SK-N-SH treated with all-trans-retinoic acid at 6 μM for 48 hours (cell line): ENCODE data around the gene FAS.

Experiments
- ATAC-seq: fragments of 200-7000 bp; cut with Tn5 transposase; 3 replicates; pipeline ENCODE4 v1.9.1; 2020; ENCODE audit warnings: mild to moderate bottlenecking, moderate library complexity
- ARNTL ChIP-seq: fragments of 450-650 bp; formaldehyde crosslinking; IDR thresholded peaks from 2 replicates; pipeline ENCODE4 v1.5.0; 2020; ENCODE audit warnings: low read depth, mild to moderate bottlenecking, moderate library complexity, borderline replicate concordance
- BACH2 ChIP-seq: fragments of 250-450 bp; sonication (Bioruptor Pico); IDR thresholded peaks from 2 replicates; pipeline ENCODE4 v1.9.0; 2021; ENCODE audit warnings: mild to moderate bottlenecking, borderline replicate concordance
- CREB5 ChIP-seq: fragments of 250-450 bp; sonication (Bioruptor Pico); IDR thresholded peaks from 2 replicates; pipeline ENCODE4 v1.5.1; 2020; ENCODE audit warnings: low read depth, mild to moderate bottlenecking, moderate library complexity
- ESRRG ChIP-seq: fragments of 250-450 bp; sonication (Bioruptor Pico); IDR thresholded peaks from 2 replicates; pipeline ENCODE4 v1.6.1; 2021; ENCODE audit warnings: mild to moderate bottlenecking
- ISL1 ChIP-seq: fragments of 250-450 bp; sonication (Bioruptor Pico); IDR thresholded peaks from 2 replicates; pipeline ENCODE4 v2.1.2; 2022; ENCODE audit warnings: mild to moderate bottlenecking, moderate library complexity
- OSR1 ChIP-seq: fragments of 250-450 bp; sonication (Bioruptor Pico); IDR thresholded peaks from 2 replicates; pipeline ENCODE4 v1.8.0; 2022; ENCODE audit warnings: moderate library complexity, mild to moderate bottlenecking, inconsistent platforms
- PPARA ChIP-seq: fragments of 250-450 bp; sonication (Bioruptor Pico); IDR thresholded peaks from 2 replicates; pipeline ENCODE4 v1.5.0; 2020; ENCODE audit warnings: mild to moderate bottlenecking, borderline replicate concordance
- RARB ChIP-seq: fragments of 250-450 bp; sonication (Bioruptor Pico); IDR thresholded peaks from 2 replicates; pipeline ENCODE4 v1.8.0; 2021; ENCODE audit warnings: mild to moderate bottlenecking, moderate library complexity
- SNAI2 ChIP-seq: fragments of 250-450 bp; sonication (Bioruptor Pico); IDR thresholded peaks from 2 replicates; pipeline ENCODE4 v1.5.0; 2020; ENCODE audit warnings: mild to moderate bottlenecking, moderate library complexity
- TCF4 ChIP-seq: fragments of 250-450 bp; sonication (Bioruptor Pico); IDR thresholded peaks from 2 replicates; pipeline ENCODE4 v1.8.0; 2021; ENCODE audit warnings: mild to moderate bottlenecking, moderate library complexity, borderline replicate concordance
- TOX ChIP-seq: fragments of 250-450 bp; sonication (Bioruptor Pico); IDR thresholded peaks from 2 replicates; pipeline ENCODE4 v1.8.0; 2021; ENCODE audit warnings: mild to moderate bottlenecking, moderate library complexity, borderline replicate concordance
- ZC3H10 ChIP-seq: fragments of 250-450 bp; sonication (Bioruptor Pico); IDR thresholded peaks from 2 replicates; pipeline ENCODE4 v1.5.1; 2021; ENCODE audit warnings: mild to moderate bottlenecking, moderate library complexity
- ZFP3 ChIP-seq: fragments of 250-450 bp; sonication (Bioruptor Pico); IDR thresholded peaks from 2 replicates; pipeline ENCODE4 v1.5.0; 2020; ENCODE audit warnings: mild to moderate bottlenecking, moderate library complexity
- ZNF565 ChIP-seq: fragments of 450-650 bp; formaldehyde crosslinking; conservative IDR thresholded peaks from 2 replicates; pipeline ENCODE4 v1.5.0; 2020; ENCODE audit warnings: low read depth, mild to moderate bottlenecking, moderate library complexity
- ZNF8 ChIP-seq: fragments of 450-650 bp; formaldehyde crosslinking; IDR thresholded peaks from 2 replicates; pipeline ENCODE4 v1.5.0; 2020; ENCODE audit warnings: mild to moderate bottlenecking, moderate library complexity
- TF ChIP-seq, protein P1 (sequence below): fragments of 250-450 bp; sonication (Bioruptor Pico); IDR thresholded peaks from 2 replicates; pipeline ENCODE4 v1.8.0; 2020; ENCODE audit warnings: mild to moderate bottlenecking, moderate library complexity, borderline replicate concordance
- TF ChIP-seq, protein P2 (sequence below): fragments of 250-450 bp; sonication (Bioruptor Pico); IDR thresholded peaks from 2 replicates; pipeline ENCODE4 v1.5.0; 2020; ENCODE audit warnings: mild to moderate bottlenecking, moderate library complexity
- TF ChIP-seq, protein P3 (sequence below): fragments of 250-450 bp; sonication (Bioruptor Pico); IDR thresholded peaks from 2 replicates; pipeline ENCODE4 v1.8.0; 2021; ENCODE audit warnings: low read depth, mild to moderate bottlenecking, moderate library complexity, borderline replicate concordance
- TF ChIP-seq, protein P4 (sequence below): fragments of 250-450 bp; sonication (Bioruptor Pico); IDR thresholded peaks from 2 replicates; pipeline ENCODE4 v1.5.1; 2021; ENCODE audit warnings: mild to moderate bottlenecking, moderate library complexity

The FAS gene

GRCh38 chr10:89030791-89031190 lies 40.2 kb downstream of the FAS start:
- no peak for ATAC-seq
- TF ChIP-seq, protein P1, sequence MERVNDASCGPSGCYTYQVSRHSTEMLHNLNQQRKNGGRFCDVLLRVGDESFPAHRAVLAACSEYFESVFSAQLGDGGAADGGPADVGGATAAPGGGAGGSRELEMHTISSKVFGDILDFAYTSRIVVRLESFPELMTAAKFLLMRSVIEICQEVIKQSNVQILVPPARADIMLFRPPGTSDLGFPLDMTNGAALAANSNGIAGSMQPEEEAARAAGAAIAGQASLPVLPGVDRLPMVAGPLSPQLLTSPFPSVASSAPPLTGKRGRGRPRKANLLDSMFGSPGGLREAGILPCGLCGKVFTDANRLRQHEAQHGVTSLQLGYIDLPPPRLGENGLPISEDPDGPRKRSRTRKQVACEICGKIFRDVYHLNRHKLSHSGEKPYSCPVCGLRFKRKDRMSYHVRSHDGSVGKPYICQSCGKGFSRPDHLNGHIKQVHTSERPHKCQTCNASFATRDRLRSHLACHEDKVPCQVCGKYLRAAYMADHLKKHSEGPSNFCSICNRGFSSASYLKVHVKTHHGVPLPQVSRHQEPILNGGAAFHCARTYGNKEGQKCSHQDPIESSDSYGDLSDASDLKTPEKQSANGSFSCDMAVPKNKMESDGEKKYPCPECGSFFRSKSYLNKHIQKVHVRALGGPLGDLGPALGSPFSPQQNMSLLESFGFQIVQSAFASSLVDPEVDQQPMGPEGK = no peak
- no peak for TF ChIP-seq RARB
- TF ChIP-seq ARNTL (CRISPR knock-in tag) = no peak
- no peak for TF ChIP-seq PPARA (CRISPR knock-in tag)
- TF ChIP-seq ZNF8 = no peak
- TF ChIP-seq BACH2 = no peak
- no peak for TF ChIP-seq OSR1 (CRISPR knock-in tag)
- TF ChIP-seq, protein P2, sequence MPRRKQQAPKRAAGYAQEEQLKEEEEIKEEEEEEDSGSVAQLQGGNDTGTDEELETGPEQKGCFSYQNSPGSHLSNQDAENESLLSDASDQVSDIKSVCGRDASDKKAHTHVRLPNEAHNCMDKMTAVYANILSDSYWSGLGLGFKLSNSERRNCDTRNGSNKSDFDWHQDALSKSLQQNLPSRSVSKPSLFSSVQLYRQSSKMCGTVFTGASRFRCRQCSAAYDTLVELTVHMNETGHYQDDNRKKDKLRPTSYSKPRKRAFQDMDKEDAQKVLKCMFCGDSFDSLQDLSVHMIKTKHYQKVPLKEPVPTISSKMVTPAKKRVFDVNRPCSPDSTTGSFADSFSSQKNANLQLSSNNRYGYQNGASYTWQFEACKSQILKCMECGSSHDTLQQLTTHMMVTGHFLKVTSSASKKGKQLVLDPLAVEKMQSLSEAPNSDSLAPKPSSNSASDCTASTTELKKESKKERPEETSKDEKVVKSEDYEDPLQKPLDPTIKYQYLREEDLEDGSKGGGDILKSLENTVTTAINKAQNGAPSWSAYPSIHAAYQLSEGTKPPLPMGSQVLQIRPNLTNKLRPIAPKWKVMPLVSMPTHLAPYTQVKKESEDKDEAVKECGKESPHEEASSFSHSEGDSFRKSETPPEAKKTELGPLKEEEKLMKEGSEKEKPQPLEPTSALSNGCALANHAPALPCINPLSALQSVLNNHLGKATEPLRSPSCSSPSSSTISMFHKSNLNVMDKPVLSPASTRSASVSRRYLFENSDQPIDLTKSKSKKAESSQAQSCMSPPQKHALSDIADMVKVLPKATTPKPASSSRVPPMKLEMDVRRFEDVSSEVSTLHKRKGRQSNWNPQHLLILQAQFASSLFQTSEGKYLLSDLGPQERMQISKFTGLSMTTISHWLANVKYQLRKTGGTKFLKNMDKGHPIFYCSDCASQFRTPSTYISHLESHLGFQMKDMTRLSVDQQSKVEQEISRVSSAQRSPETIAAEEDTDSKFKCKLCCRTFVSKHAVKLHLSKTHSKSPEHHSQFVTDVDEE (CRISPR knock-in tag) = no peak
- TF ChIP-seq CREB5 (CRISPR knock-in tag) = no peak
- no peak for TF ChIP-seq SNAI2 (CRISPR knock-in tag)
- TF ChIP-seq, protein P3, sequence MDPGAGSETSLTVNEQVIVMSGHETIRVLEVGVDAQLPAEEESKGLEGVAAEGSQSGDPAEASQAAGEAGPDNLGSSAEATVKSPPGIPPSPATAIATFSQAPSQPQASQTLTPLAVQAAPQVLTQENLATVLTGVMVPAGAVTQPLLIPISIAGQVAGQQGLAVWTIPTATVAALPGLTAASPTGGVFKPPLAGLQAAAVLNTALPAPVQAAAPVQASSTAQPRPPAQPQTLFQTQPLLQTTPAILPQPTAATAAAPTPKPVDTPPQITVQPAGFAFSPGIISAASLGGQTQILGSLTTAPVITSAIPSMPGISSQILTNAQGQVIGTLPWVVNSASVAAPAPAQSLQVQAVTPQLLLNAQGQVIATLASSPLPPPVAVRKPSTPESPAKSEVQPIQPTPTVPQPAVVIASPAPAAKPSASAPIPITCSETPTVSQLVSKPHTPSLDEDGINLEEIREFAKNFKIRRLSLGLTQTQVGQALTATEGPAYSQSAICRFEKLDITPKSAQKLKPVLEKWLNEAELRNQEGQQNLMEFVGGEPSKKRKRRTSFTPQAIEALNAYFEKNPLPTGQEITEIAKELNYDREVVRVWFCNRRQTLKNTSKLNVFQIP (CRISPR knock-in tag) = no peak
- no peak for TF ChIP-seq ZNF565 (CRISPR knock-in tag)
- TF ChIP-seq, all 23 proteins: peak for 0

GRCh38 chr10:89032141-89032891 lies 41.7 kb downstream of the FAS start:
- ATAC-seq = peak; percentile 77
- peak; percentile 53 for TF ChIP-seq ISL1 (CRISPR knock-in tag)
- no peak for TF ChIP-seq OSR1 (CRISPR knock-in tag)
- TF ChIP-seq, protein P1 = peak; percentile 44; the same call in 1 of the 2 replicates
- TF ChIP-seq, protein P4, sequence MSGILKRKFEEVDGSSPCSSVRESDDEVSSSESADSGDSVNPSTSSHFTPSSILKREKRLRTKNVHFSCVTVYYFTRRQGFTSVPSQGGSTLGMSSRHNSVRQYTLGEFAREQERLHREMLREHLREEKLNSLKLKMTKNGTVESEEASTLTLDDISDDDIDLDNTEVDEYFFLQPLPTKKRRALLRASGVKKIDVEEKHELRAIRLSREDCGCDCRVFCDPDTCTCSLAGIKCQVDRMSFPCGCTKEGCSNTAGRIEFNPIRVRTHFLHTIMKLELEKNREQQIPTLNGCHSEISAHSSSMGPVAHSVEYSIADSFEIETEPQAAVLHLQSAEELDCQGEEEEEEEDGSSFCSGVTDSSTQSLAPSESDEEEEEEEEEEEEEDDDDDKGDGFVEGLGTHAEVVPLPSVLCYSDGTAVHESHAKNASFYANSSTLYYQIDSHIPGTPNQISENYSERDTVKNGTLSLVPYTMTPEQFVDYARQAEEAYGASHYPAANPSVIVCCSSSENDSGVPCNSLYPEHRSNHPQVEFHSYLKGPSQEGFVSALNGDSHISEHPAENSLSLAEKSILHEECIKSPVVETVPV (CRISPR knock-in tag) = no peak
- no peak for TF ChIP-seq TOX (CRISPR knock-in tag)
- TF ChIP-seq TCF4 (CRISPR knock-in tag) = no peak
- no peak for TF ChIP-seq ESRRG (CRISPR knock-in tag)

DNA sequence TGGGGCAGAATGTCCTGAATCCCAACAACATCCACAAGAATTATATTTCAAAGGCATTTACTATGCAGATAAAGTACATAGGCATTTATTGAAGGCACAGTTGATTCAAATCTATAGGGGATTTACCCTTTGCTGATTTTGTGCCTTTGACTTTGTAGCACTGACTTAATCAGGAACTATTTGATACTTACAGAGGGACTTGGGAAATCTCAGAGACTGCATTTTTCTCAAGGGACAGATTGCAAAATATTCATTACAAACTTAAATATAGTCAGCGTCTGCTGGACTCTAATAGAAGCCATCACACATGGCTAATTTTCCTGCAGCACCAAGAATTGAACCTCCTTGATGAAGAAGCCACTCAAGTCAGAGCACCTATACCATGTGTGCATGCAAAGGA lies 44.9 kb downstream of the FAS start:
- no peak for ATAC-seq
- TF ChIP-seq PPARA (CRISPR knock-in tag) (no peak), ZFP3 (no peak), ZNF8 (no peak), ZC3H10 (no peak), ESRRG (CRISPR knock-in tag) (no peak)
- TF ChIP-seq, protein P4 (CRISPR knock-in tag) = no peak
- TF ChIP-seq, protein P2 (CRISPR knock-in tag) = no peak
